Right renal pelvis (tissue), 4 donors: ENCODE data around the gene ZNF592. TPM values are rescaled to one million over a fixed set of nuclear protein-coding genes. Genes with fewer than 3 reads are reported as not detected.

Experiments used
- DNase-seq, 4 donors: peaks; one replicate each; pipeline ENCODE4 v3.0.0-alpha.2; 2013; ENCODE audit warnings: low read depth in 4 of 4, low spot score in 3 of 4, missing footprints in 1 of 4
- polyA plus RNA-seq, 4 donors: library from polyadenylated mRNA; unstranded; fragments of 120-200 nt; gene quantifications; one replicate each; pipeline ENCODE4 v1.2.1, GENCODE V29; 2013; ENCODE audit not compliant: insufficient read length in 4 of 4

ZNF592 gene
- polyA plus RNA-seq, 4 donors = 29.6 to 32.3 (median 31.8) TPM

- no peak for DNase-seq
These were observed 24.1 kb downstream of the ZNF592 start for GRCh38 chr15:84772467-84772866.

- DNase-seq = no peak
These were observed 25.3 kb downstream of the ZNF592 start for GRCh38 chr15:84773716-84774115.

- no peak for DNase-seq
These were observed 27.6 kb downstream of the ZNF592 start for GRCh38 chr15:84775867-84776449.

- DNase-seq = no peak
These were observed 29.8 kb downstream of the ZNF592 start for GRCh38 chr15:84778194-84778593.

- DNase-seq = no peak
These were observed 32.1 kb downstream of the ZNF592 start for GRCh38 chr15:84780492-84780891.

GRCh38 chr15:84781495-84781894, 33.1 kb downstream of the ZNF592 start:
- no peak for DNase-seq

GRCh38 chr15:84782346-84782745, 34.0 kb downstream of the ZNF592 start:
- no peak for DNase-seq

GRCh38 chr15:84783493-84784251, 35.3 kb downstream of the ZNF592 start:
- no peak for DNase-seq

- no peak for DNase-seq
These were observed 35.9 kb downstream of the ZNF592 start for GRCh38 chr15:84784262-84784661.

GRCh38 chr15:84785053-84785452, 36.7 kb downstream of the ZNF592 start:
- no peak for DNase-seq

GRCh38 chr15:84788500-84788899, 40.1 kb downstream of the ZNF592 start:
- DNase-seq = no peak

- DNase-seq = no peak
These were observed 41.4 kb downstream of the ZNF592 start for GRCh38 chr15:84789762-84790161.

- DNase-seq = no peak
These were observed 42.3 kb downstream of the ZNF592 start for GRCh38 chr15:84790676-84791075.

GRCh38 chr15:84791763-84792162, 43.4 kb downstream of the ZNF592 start:
- DNase-seq = no peak

- DNase-seq = no peak
These were observed 45.2 kb downstream of the ZNF592 start for GRCh38 chr15:84793431-84794161.

GRCh38 chr15:84794162-84794547, 45.8 kb downstream of the ZNF592 start:
- DNase-seq = no peak

GRCh38 chr15:84795186-84795585, 46.8 kb downstream of the ZNF592 start:
- no peak for DNase-seq

GRCh38 chr15:84797212-84797611, 48.8 kb downstream of the ZNF592 start:
- DNase-seq = no peak

- DNase-seq = no peak
These were observed 49.4 kb downstream of the ZNF592 start for GRCh38 chr15:84797801-84798200.

- no peak for DNase-seq
These were observed 50.1 kb downstream of the ZNF592 start for GRCh38 chr15:84798436-84798946.

- no peak for DNase-seq
These were observed 51.3 kb downstream of the ZNF592 start for GRCh38 chr15:84799511-84800187.
